Endothelial cell of umbilical vein (primary cell): ENCODE results near the gene SENP5. TPM values are rescaled to one million over a fixed set of nuclear protein-coding genes. Genes with fewer than 3 reads are reported as not detected.
"Not testable (repeated sequence)": the region's sequence is repeated elsewhere in the genome, so short reads cannot be mapped to it uniquely, and the experiment has no call there.

Source experiments
- BruUV-seq: library from RNA; stranded (reverse); fragments of 400-500 nt; replicated peaks from 2 replicates; lab custom pipeline; 2021; lab: Mats Ljungman, UMichigan
- CTCF ChIA-PET: fragments of 300-600, 350-600 bp; sonication (Branson Sonifier 250); formaldehyde crosslinking; loops from one replicate; lab custom pipeline; 2021; ENCODE audit warnings: antibody characterized with exemption, inconsistent platforms; lab: Charles Lee
- POLR2A ChIA-PET: fragments of 300-600, 350-600 bp; sonication (Branson Sonifier 250); formaldehyde crosslinking; loops from one replicate; lab custom pipeline; 2021; ENCODE audit warnings: antibody characterized with exemption, inconsistent platforms; lab: Charles Lee
- DNase-seq: peaks from one replicate; pipeline ENCODE4 v3.0.0-alpha.2; 2011; ENCODE audit warnings: low read depth, low spot score
- FAIRE-seq: peaks from 2 replicates; lab custom pipeline; 2011; peaks lifted over from hg19 to GRCh38; lab: Jason Lieb, UNC
- H2AFZ ChIP-seq: 2 replicates; pipeline ENCODE4 v1.6.0; 2012; ENCODE audit warnings: low read depth, low read length, control low read depth, inconsistent platforms
- H3K27ac ChIP-seq: 2 replicates; pipeline ENCODE4 v1.5.1; 2011; ENCODE audit warnings: low read depth, mild to moderate bottlenecking, control low read depth, low read length, moderate library complexity; ENCODE audit not compliant: insufficient read depth
- H3K27me3 ChIP-seq, 2 experiments: 2 replicates each; pipeline versions ENCODE4 v1.6.0 to v1.6.1; 2011; ENCODE audit warnings: low read length in 2 of 2, mixed read lengths in 1 of 2; ENCODE audit not compliant: control insufficient read depth in 2 of 2, insufficient read depth in 2 of 2
- H3K36me3 ChIP-seq, 2 experiments: 2 replicates in 1 of 2; 3 replicates in 1 of 2; pipeline ENCODE4 v1.5.1; 2011; ENCODE audit warnings: low read length in 2 of 2, mild to moderate bottlenecking in 1 of 2, moderate library complexity in 1 of 2; ENCODE audit not compliant: control insufficient read depth in 2 of 2, insufficient read depth in 2 of 2; ENCODE audit errors: extremely low read depth in 1 of 2
- H3K4me1 ChIP-seq: 3 replicates; pipeline ENCODE4 v1.5.1; 2011; ENCODE audit warnings: mild to moderate bottlenecking, low read length; ENCODE audit not compliant: control insufficient read depth, insufficient read depth; ENCODE audit errors: extremely low read depth
- H3K4me2 ChIP-seq: 2 replicates; pipeline ENCODE4 v1.6.1; 2011; ENCODE audit warnings: low read length, control low read depth, mixed read lengths; ENCODE audit not compliant: insufficient read depth
- H3K4me3 ChIP-seq, 3 experiments: fragments of 200-600 bp in 1 of 3; sonication (generic), shearing (Covaris generic) in 1 of 3; replicated peaks in 1 of 3; 2 replicates each; pipeline ENCODE4 v1.5.1; 2011 to 2016; ENCODE audit warnings: control low read depth in 3 of 3, low read length in 3 of 3, mild to moderate bottlenecking in 2 of 3, inconsistent platforms in 1 of 3, low read depth in 1 of 3, moderate library complexity in 1 of 3; ENCODE audit not compliant: insufficient read depth in 1 of 3
- H3K79me2 ChIP-seq: 2 replicates; pipeline ENCODE4 v1.6.0; 2012; ENCODE audit warnings: low read length, inconsistent platforms; ENCODE audit not compliant: control insufficient read depth, insufficient read depth
- H3K9ac ChIP-seq: replicated peaks from 2 replicates; pipeline ENCODE3; 2011; ENCODE audit warnings: low read length, control low read depth; ENCODE audit not compliant: insufficient read depth; ENCODE audit errors: extremely low read depth
- H3K9me1 ChIP-seq: replicated peaks from 3 replicates; pipeline ENCODE4 v1.6.0; 2011; ENCODE audit warnings: mild to moderate bottlenecking, low read length; ENCODE audit not compliant: control insufficient read depth, insufficient read depth; ENCODE audit errors: extremely low read depth
- H3K9me3 ChIP-seq: replicated peaks from 2 replicates; pipeline ENCODE4 v1.5.1; 2012; ENCODE audit warnings: low read length, inconsistent platforms; ENCODE audit not compliant: control insufficient read depth, insufficient read depth
- H4K20me1 ChIP-seq: replicated peaks from 2 replicates; pipeline ENCODE3; 2011; ENCODE audit warnings: mild to moderate bottlenecking, low read length; ENCODE audit not compliant: control insufficient read depth, insufficient read depth; ENCODE audit errors: extremely low read depth
- CTCF ChIP-seq, 2 donors: IDR thresholded peaks; 1 replicate in 1 of 2; 2 replicates in 1 of 2; pipeline ENCODE4 v1.5.1; 2011; ENCODE audit warnings: low read length in 2 of 2, mild to moderate bottlenecking in 2 of 2, moderate library complexity in 2 of 2, control low read depth in 1 of 2, inconsistent platforms in 1 of 2, low read depth in 1 of 2; ENCODE audit not compliant: insufficient read depth in 1 of 2; ENCODE audit errors: extremely low read depth in 1 of 2
- EZH2 ChIP-seq: IDR thresholded peaks from 2 replicates; pipeline ENCODE4 v1.6.1; 2012; ENCODE audit warnings: borderline replicate concordance, low read depth, mild to moderate bottlenecking, moderate library complexity, low read length, inconsistent platforms; ENCODE audit not compliant: severe bottlenecking
- FOS ChIP-seq: IDR thresholded peaks from 2 replicates; pipeline ENCODE4 v1.6.1; 2011; ENCODE audit warnings: mild to moderate bottlenecking, low read length, moderate library complexity, borderline replicate concordance; ENCODE audit not compliant: insufficient read depth
- GATA2 ChIP-seq: IDR thresholded peaks from 2 replicates; pipeline ENCODE4 v1.7.0; 2011; ENCODE audit warnings: low read depth, mild to moderate bottlenecking, moderate library complexity, mixed read lengths, low read length; ENCODE audit not compliant: insufficient read length, insufficient read depth
- JUN ChIP-seq: IDR thresholded peaks from 2 replicates; pipeline ENCODE4 v1.6.1; 2011; ENCODE audit warnings: borderline replicate concordance, low read depth; ENCODE audit not compliant: insufficient read length, insufficient read depth
- MYC ChIP-seq: IDR thresholded peaks from one replicate; pipeline ENCODE4 v1.6.1; 2011; ENCODE audit warnings: mild to moderate bottlenecking, low read depth, low read length
- dilution Hi-C: fragments of 300-500 bp; cut with MboI; formaldehyde crosslinking; loops from one replicate; pipeline ENCODE4 v1.15.0; 2019; ENCODE audit warnings: low sequenced_read_pairs; ENCODE audit not compliant: extremely low pct_ligation_motif_present
- intact Hi-C: fragments of 100-400 bp; cut with micrococcal nuclease; formaldehyde crosslinking; loops from one replicate; pipeline ENCODE4 v1.10.0; 2022
- polyA plus RNA-seq, 4 experiments: library from polyadenylated mRNA; depleted of rRNA in 3 of 4; stranded (reverse) in 3 of 4; unstranded in 1 of 4; fragments of >200 nt; gene quantifications; 2 replicates each; pipeline versions ENCODE4 v1.2.1 to v1.2.3, GENCODE V29; 2011 to 2012; ENCODE audit warnings: missing spikeins in 1 of 4
- total RNA-seq: library from RNA; stranded (reverse); gene quantifications from 2 replicates; pipeline ENCODE4 v1.2.3, GENCODE V29; 2021
- TF ChIP-seq, protein P1 (sequence below): IDR thresholded peaks from 2 replicates; pipeline ENCODE4 v1.6.1; 2011; ENCODE audit not compliant: insufficient read depth, insufficient read length

The SENP5 gene
- total and polyA plus RNA-seq, 2 donors (not counting 3 experiments of a cell fraction or from before 2014, with no cell fraction given): 7.9 to 33.5 TPM

DNA sequence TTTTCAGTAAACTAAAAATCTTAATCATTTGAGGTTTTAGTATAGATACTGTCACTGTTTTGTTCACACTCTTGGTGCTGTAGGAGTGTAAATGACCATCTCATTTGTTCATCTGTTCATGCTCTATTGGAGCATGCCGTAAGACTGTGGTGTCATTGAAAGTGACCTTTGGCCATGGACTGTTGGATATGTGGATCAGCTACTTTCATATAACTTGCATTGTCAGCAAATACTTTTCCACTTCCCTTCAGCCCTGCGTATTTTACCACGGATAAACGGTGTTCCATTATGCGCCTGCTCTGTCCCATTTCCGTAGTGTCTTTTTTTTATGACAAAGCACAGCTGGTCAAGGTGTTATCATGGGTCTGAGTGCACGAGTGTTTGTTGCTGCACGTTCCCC is 32.6 kb upstream of the SENP5 start:
- intact Hi-C loops: loop anchor here (10.0 kb wide), 1 partner anchor 350 kb away; no protein-coding TSS in a partner anchor

GRCh38 chr3:196836626-196837025 is 31.1 kb upstream of the SENP5 start:
- dilution Hi-C loops: not testable (repeated sequence)

More for the DNA sequence above, 32.6 kb upstream of the SENP5 start:
- H3K27ac ChIP-seq: no peak overlapping the region
- H3K4me2 ChIP-seq: no peak overlapping the region
- no peaks in the 10 kb centered on the region for H3K79me2 ChIP-seq
- no TSS peak for BruUV-seq
- no peaks in the 10 kb centered on the region for H4K20me1 ChIP-seq
- ChIA-PET POLR2A (no interaction called here), CTCF (interaction anchor here (1.0 to 1.8 kb wide), 5 partner anchors 12 to 225 kb away, joined by 3 to 6 read pairs (median 3); partner anchors contain the start of gene SENP5)
- H3K4me3 ChIP-seq: no peak overlapping the region
- no peak overlapping the region for H3K9ac ChIP-seq
- TF ChIP-seq, protein P1, sequence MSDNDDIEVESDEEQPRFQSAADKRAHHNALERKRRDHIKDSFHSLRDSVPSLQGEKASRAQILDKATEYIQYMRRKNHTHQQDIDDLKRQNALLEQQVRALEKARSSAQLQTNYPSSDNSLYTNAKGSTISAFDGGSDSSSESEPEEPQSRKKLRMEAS: no peak
- no peak for TF ChIP-seq GATA2
- no peak for TF ChIP-seq EZH2
- no peak for TF ChIP-seq MYC
- no peak for TF ChIP-seq JUN
- no peak for TF ChIP-seq FOS
- TF ChIP-seq CTCF (IDR thresholded peaks at IDR 0.05; ENCODE audit: extremely low read depth in 1 of 2, insufficient read depth in 1 of 2, low read depth in 1 of 2, low read length in 2 of 2): no peak
- no peak overlapping the region for H2AFZ ChIP-seq
- FAIRE-seq (no peak), DNase-seq (no peak)
- H3K9me3 ChIP-seq: no peaks in the 10 kb centered on the region
- no peaks in the 10 kb centered on the region for H3K27me3 ChIP-seq
- dilution Hi-C loops: no loop called here
- no peaks in the 10 kb centered on the region for H3K9me1 ChIP-seq
- no peaks in the 10 kb centered on the region for H3K4me1 ChIP-seq
- no peaks in the 10 kb centered on the region for H3K36me3 ChIP-seq

More at GRCh38 chr3:196836626-196837025, 31.1 kb upstream of the SENP5 start:
- H2AFZ ChIP-seq, DNase-seq, BruUV-seq, H3K4me3 ChIP-seq, H3K79me2 ChIP-seq, H3K4me2 ChIP-seq, H3K9ac ChIP-seq, H3K9me1 ChIP-seq, H3K4me1 ChIP-seq, H3K27ac ChIP-seq, H3K27me3 ChIP-seq, POLR2A ChIA-PET, H3K9me3 ChIP-seq, H3K36me3 ChIP-seq, H4K20me1 ChIP-seq, FAIRE-seq: not testable (repeated sequence)
- intact Hi-C loops: loop anchor here (10.0 kb wide), 1 partner anchor 348 kb away; no protein-coding TSS in a partner anchor
- CTCF ChIA-PET: interaction anchor here (0.9 to 1.8 kb wide), 3 partner anchors 31 to 55 kb away, joined by 3 to 9 read pairs (median 4); partner anchors contain the start of gene SENP5
